Ishikawa (cell line): ENCODE data around the gene LHPP.

ENCODE experiments used
- EP300 ChIP-seq: IDR thresholded peaks from 2 replicates; pipeline ENCODE4 v1.6.1; 2012; ENCODE audit warnings: borderline replicate concordance
- USF1 ChIP-seq: IDR thresholded peaks from 2 replicates; pipeline ENCODE4 v1.6.1; 2012

- TF ChIP-seq EP300 (no peak), USF1 (no peak)
These were observed 179.1 kb downstream of the LHPP start for GRCh38 chr10:124640538-124641231.
